ENCODE data around the gene PTGES3L.

Gene PTGES3L

DNA sequence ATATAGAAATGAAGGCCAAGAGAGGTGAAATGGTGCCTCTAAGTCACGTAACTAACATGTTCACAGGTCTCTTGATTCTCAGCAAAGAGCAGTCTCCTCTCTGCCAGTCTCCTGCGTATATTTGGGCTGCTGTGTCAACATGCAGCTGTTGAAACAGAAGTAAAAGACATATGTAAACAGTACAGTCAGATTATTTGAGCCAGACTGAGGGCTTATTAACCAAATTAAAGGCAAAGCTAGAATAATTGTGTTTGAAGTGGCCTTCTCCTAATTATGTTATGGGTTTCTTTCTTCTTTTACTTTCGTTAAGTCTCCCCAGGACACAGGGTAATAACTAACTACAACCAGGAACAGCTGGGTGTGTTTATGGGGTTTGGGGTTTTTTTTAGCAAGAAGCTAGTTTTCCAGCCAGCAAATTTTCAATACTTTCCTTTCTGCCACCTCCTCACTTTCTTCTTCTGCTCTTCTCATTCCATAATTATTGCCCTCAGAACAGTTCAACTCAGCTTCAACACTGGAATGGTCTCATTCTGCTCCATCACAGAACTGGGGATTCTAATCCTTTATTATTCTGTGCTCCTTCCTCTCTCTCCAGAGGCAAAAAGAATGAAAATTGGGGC, 60.9 kb downstream of the PTGES3L start:
- DNase-seq, result peak in 2 of 3 experiments; percentile 72 to 96

All from NCI-H1417 (cell line).